HG03108 (cell line): ENCODE data around the gene OR2L8.

Experiments used
- ATAC-seq: cut with Tn5 transposase; IDR thresholded peaks from one replicate; pipeline ENCODE4 v1.9.1; 2021; ENCODE audit warnings: moderate library complexity; ENCODE audit not compliant: unreplicated experiment

OR2L8 gene

DNA sequence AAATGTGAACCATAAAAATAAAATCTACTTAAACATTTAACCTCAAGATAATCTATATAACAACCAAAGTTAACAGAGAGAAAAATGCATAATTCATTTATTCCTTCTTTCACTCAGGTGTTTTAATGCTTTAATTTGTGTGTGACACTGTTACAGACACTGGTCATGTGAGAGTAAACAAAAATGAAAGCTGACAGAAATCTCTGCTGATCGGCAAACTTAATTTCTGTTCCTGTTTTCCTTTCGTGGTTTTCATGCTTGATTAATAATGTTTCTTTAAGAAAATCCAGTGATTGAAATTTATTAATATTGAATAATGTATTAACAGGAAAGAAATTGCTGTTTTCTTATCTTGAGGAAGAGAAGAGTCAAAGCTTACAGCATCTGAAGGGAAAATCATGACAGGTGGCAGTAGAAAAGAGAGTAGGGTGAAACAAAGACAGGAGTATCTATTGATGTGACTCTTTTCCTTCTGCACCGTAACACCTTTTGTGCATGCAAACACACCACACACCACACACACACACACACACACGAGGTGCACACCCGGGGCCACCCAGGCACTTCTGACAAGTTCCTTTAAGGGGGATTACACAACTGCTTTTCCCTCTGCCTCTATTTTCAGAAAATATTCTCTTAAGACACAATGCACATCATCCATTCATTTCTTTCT, 18.0 kb downstream of the OR2L8 start:
- peak; percentile 68 for ATAC-seq

DNA sequence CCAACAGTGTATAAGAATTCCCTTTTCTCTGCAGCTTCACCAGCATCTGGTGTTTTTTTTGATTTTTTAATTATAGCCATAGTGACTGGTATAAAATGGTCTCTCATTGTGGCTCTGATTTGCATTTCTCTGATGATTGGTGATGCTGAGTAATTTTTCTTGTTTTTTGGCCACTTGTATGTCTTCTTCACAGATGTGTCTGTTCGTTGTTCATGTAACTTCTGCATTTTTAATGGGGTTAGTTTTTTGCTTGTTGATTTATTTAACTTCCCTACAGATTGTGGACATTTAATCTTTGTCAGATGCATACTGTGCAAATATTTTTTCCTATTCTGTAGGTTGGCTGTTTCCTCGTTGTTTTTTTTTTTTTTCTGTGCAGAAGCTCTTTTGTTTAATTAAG, 44.3 kb downstream of the OR2L8 start:
- ATAC-seq: no peak

DNA sequence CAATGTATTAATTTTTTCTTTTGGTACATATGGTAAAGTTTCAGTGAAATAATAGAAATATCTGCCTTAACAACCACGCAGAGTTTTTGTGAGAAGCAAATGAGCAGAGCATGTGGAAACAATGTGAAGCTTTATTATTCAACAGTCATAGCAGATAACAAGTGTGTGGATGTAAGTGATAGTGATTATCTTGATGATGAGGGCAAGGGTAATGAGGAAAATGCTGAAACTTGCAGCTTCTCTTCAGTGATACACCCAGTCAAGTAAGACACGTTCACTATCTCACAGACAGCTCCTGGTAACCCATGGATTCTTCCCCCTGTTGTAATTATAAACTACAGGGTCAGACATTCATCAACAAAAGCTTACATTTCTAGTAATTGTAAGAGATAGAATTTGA, 50.2 kb downstream of the OR2L8 start:
- ATAC-seq: no peak
